Endothelial cell (in vitro differentiated cells): Measurements from ENCODE around the gene RNF43. TPM values are rescaled to one million over a fixed set of nuclear protein-coding genes. Genes with fewer than 3 reads are reported as not detected.

Experiments used
- DNase-seq: peaks from one replicate; pipeline ENCODE4 v3.0.0; 2021; ENCODE audit warnings: low spot score
- H3K27ac Mint-ChIP-seq: one replicate; pipeline ENCODE4 v1.8.0; 2021; ENCODE audit warnings: mixed read lengths, inconsistent platforms; ENCODE audit not compliant: unreplicated experiment
- H3K27me3 Mint-ChIP-seq: one replicate; pipeline ENCODE4 v1.8.0; 2021; ENCODE audit warnings: mild to moderate bottlenecking, moderate library complexity, mixed read lengths, inconsistent platforms; ENCODE audit not compliant: unreplicated experiment
- H3K36me3 Mint-ChIP-seq: one replicate; pipeline ENCODE4 v1.8.0; 2021; ENCODE audit warnings: mild to moderate bottlenecking, low read depth, mixed read lengths, inconsistent platforms; ENCODE audit not compliant: unreplicated experiment
- H3K4me1 Mint-ChIP-seq: one replicate; pipeline ENCODE4 v1.8.0; 2021; ENCODE audit warnings: mild to moderate bottlenecking, mixed read lengths, inconsistent platforms; ENCODE audit not compliant: unreplicated experiment
- H3K4me3 Mint-ChIP-seq: one replicate; pipeline ENCODE4 v1.8.0; 2021; ENCODE audit warnings: mild to moderate bottlenecking, mixed read lengths, inconsistent platforms; ENCODE audit not compliant: unreplicated experiment
- H3K9me3 Mint-ChIP-seq: one replicate; pipeline ENCODE4 v1.8.0; 2021; ENCODE audit warnings: mixed read lengths, inconsistent platforms; ENCODE audit not compliant: unreplicated experiment
- total RNA-seq: library from RNA; stranded (reverse); fragmentation: NEBNext Ultra II Directional; extraction: Animal tissue kit (Norgen Biotek cat#: 25700); gene quantifications from one replicate; pipeline ENCODE4 v1.2.1, GENCODE V29; 2021; ENCODE audit not compliant: unreplicated experiment
- TF ChIP-seq, protein P1 (sequence below): fragments of 200-600 bp; sonication (generic); IDR thresholded peaks from one replicate; pipeline ENCODE4 v1.5.0; 2021; ENCODE audit warnings: antibody characterized with exemption; ENCODE audit not compliant: unreplicated experiment

The RNF43 gene
- total RNA-seq, 1 donor from 2014 or later, result 0.56 TPM

DNA sequence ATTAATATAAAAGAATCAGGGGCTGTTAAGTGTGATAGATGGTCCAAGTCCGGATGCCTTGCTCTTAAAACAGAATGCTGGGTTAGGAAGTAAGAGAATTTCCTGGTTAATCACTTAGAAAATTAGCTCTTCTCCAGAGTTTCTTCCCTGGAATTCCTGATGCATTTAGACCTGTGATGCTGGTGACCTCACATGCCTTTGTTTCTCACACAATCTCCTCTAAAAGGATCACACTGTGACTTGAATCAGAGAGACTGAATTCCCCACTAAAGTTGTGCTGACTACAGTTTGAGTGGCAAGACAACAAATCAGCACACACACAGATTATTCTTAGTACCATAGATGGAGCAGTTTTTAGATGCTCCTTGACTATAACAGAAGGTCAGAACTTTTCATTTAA lies 4.4 kb upstream of the RNF43 start:
- DNase-seq, result no peak
- no peak overlapping the region for H3K4me3 Mint-ChIP-seq
- H3K4me1 Mint-ChIP-seq, result peaks cover 3% of the 10 kb centered on the region
- no peaks in the 10 kb centered on the region for H3K36me3 Mint-ChIP-seq
- no peaks in the 10 kb centered on the region for H3K9me3 Mint-ChIP-seq
- TF ChIP-seq, protein P1, sequence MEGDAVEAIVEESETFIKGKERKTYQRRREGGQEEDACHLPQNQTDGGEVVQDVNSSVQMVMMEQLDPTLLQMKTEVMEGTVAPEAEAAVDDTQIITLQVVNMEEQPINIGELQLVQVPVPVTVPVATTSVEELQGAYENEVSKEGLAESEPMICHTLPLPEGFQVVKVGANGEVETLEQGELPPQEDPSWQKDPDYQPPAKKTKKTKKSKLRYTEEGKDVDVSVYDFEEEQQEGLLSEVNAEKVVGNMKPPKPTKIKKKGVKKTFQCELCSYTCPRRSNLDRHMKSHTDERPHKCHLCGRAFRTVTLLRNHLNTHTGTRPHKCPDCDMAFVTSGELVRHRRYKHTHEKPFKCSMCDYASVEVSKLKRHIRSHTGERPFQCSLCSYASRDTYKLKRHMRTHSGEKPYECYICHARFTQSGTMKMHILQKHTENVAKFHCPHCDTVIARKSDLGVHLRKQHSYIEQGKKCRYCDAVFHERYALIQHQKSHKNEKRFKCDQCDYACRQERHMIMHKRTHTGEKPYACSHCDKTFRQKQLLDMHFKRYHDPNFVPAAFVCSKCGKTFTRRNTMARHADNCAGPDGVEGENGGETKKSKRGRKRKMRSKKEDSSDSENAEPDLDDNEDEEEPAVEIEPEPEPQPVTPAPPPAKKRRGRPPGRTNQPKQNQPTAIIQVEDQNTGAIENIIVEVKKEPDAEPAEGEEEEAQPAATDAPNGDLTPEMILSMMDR, result no peak
- H3K27me3 Mint-ChIP-seq, result no peaks in the 10 kb centered on the region
- no peak overlapping the region for H3K27ac Mint-ChIP-seq

DNA sequence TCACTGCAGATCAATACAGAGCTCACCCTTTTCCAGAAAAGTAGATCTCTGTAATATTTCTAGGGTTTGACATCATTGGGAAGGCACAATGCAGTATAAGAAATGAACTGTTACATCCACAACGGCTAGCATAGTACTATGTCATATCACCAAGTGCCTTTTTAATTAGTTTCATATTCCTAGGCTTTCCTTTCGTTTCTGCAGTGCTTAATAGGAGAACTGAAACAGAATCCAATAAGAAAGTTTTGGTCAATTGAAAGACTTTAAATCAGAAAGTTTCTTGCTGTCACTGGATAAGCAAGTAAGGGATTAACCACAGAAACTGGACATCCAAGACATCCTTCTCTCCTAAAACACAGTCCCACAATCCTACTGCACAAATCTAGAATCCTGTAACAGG lies 3.5 kb upstream of the RNF43 start:
- DNase-seq, result no peak
- peaks cover 3% of the 10 kb centered on the region for H3K4me1 Mint-ChIP-seq

DNA sequence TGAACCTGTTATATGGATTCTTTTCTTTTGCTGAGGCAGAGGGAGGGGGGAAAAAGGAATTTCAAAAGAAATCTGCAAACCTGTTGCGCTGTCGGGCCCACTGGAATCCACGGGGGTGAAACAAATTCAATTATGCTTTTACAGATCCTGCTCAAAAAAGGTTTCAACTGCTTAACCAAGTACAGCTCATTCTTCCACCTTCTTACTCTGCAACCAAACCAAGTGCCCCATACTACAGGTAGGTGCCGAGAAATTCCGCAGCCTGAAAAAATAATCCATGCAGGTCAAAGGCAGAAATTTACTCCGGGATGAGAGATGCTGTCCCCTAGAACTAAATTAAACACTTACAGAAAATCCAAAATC lies 416 bp downstream of the RNF43 start:
- DNase-seq, result no peak
- H3K4me3 Mint-ChIP-seq, result peak overlapping the region; percentile 90
- no peaks in the 10 kb centered on the region for H3K36me3 Mint-ChIP-seq
- TF ChIP-seq, protein P1, result no peak
- no peak overlapping the region for H3K27ac Mint-ChIP-seq
- no peaks in the 10 kb centered on the region for H3K9me3 Mint-ChIP-seq
- H3K4me1 Mint-ChIP-seq, result peaks cover 3% of the 10 kb centered on the region
- no peaks in the 10 kb centered on the region for H3K27me3 Mint-ChIP-seq

More for the DNA sequence above, 3.5 kb upstream of the RNF43 start:
- no peak overlapping the region for H3K4me3 Mint-ChIP-seq
- H3K27me3 Mint-ChIP-seq, result no peaks in the 10 kb centered on the region
- TF ChIP-seq, protein P1, result no peak
- H3K36me3 Mint-ChIP-seq, result no peaks in the 10 kb centered on the region
- no peak overlapping the region for H3K27ac Mint-ChIP-seq
- no peaks in the 10 kb centered on the region for H3K9me3 Mint-ChIP-seq

DNA sequence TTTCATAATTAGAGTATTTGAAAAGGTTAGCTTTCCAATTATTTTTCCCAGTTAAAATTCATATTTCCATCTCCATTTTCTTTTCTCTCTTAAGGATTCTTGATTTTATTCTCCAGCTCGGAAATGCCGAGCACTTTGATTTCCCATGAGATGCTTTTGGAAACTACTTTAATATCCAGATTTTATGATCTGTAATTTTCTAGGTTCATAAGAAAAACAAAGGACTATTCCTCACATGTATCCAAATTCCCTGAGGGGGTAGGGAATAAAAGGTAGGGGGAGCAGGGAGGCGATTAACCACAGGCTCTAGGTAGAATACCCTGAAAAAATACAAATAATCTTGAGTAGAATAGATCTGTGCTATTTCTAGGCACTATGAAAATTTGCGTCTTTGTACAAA lies 938 bp downstream of the RNF43 start:
- H3K4me1 Mint-ChIP-seq, result peaks cover 3% of the 10 kb centered on the region
- no peaks in the 10 kb centered on the region for H3K9me3 Mint-ChIP-seq
- no peaks in the 10 kb centered on the region for H3K36me3 Mint-ChIP-seq
- no peak overlapping the region for H3K4me3 Mint-ChIP-seq
- no peak overlapping the region for H3K27ac Mint-ChIP-seq
- TF ChIP-seq, protein P1, result no peak
- H3K27me3 Mint-ChIP-seq, result no peaks in the 10 kb centered on the region
- no peak for DNase-seq

DNA sequence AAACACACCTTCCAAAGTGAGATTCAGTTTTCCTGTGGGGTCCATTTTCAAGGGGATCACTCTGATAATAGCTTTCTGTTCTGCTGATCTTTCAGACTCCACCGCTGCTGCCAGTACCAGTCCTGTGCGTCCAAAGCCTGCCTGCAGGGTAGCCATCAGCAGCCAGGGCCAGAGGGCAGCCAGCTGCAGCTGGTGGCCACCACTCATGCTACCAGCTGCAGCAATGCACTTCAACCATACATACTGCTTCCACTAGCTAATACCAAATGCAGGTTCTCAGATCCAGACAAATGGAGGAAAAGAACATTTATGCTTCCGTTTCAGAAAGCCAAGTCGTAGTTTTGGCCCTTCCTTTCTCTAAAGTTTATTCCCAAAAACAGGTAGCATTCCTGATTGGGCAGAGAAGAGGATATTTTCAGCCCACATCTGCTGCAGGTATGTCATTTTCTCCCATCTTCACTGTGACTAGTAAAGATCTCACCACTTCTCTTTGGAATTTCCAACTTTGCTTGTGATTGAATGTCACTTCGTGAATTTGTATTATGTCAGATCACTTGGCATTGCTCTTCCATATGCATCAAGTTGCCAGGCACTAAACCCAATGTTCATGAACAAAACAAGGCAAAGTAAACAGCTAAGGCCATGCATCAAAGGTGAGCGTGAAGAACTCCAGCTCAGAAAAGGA lies 1.8 kb downstream of the RNF43 start:
- DNase-seq, result peak; percentile 22
- Mint-ChIP-seq H3K9me3 (no peaks in the 10 kb centered on the region), H3K27ac (no peak overlapping the region), H3K4me3 (no peak overlapping the region), H3K27me3 (no peaks in the 10 kb centered on the region), H3K4me1 (peaks cover 3% of the 10 kb centered on the region), H3K36me3 (no peaks in the 10 kb centered on the region)
- TF ChIP-seq, protein P1, result no peak
